Stimulated activated CD4-positive, alpha-beta T cell treated with anti-CD3 and anti-CD28 coated beads, Interleukin-12 subunit alpha, Interleukin-12 subunit beta, amount 100 ng/mL, for 24 hours (primary cell): ENCODE measurements around the gene DNAJC16.
A peak's percentile ranks its signal among the peaks of the same experiment; 100 is the strongest.
"Not testable (repeated sequence)": the region's sequence is repeated elsewhere in the genome, so short reads cannot be mapped to it uniquely, and the experiment has no call there.

ENCODE experiments used
- DNase-seq, 2 experiments: peaks; one replicate each; pipeline ENCODE4 v3.0.0-alpha.2; 2020; ENCODE audit warnings: low read depth in 2 of 2

DNAJC16 gene

DNA sequence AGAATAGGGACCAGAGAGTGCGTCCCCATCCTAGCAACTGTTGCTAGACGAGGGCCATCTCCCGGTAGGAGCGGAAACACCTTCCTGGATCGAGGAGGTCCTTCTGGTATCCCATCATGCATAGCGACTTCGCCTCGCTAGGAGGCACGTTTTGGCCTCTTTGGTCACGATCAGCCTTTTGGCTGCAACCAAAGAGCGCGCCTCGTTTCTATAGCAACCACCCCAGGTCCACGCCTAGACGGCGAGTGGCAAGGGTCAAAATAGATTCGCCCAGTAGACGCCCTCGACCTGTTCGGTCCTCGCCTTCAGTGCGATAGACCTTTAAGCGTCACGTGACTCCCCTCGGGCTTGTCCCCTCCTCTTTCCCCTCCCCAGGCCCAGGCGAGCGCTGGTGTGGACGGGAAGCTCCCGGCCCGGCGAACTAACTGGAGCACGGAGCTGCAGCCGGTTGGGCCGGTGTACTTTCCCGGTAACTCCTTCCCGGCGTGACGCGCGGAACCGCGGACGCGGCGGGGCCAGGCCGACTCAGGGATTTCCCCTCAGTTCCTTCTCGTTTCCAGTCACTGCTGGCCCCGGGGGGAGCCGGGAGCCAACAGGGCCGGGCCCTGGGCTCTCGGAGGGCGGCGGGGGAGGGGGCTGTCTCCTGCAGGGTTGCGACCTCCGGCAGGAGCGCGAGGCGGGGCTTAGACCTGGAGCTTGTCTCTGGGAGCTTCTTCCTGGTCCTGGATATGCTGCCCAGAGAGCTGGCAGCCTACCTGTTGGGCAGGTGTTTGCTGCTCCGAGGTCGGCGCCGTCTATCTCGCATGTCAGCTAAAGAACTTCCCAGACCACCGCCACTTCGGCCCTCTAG, at the start of gene DNAJC16:
Gene DNAJC16 (plus strand): TSS at position 359 of the 850 bp plus-strand sequence. CDS start 2,258 bp downstream, outside the sequence.
- peak; percentile 93 to 96 for DNase-seq

DNA sequence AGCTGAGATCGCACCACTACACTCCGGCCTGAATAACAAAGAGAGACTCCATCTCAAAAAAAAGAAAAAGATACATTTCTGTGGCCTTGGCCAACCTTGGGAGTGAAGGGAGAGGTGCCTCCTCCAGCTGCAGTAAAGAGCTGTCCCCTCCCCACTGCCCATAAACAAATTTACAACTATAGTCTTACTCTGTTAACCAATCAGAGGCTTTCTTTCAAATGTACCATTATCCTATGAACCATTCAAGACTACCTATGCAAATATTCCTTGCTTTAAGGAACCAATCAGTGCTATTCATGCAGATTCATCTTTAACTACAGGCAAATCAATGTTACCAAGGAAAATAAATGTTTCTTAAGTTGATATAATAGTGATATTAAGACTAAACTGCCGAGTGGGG, 49.7 kb upstream of the DNAJC16 start:
- DNase-seq = no peak

DNA sequence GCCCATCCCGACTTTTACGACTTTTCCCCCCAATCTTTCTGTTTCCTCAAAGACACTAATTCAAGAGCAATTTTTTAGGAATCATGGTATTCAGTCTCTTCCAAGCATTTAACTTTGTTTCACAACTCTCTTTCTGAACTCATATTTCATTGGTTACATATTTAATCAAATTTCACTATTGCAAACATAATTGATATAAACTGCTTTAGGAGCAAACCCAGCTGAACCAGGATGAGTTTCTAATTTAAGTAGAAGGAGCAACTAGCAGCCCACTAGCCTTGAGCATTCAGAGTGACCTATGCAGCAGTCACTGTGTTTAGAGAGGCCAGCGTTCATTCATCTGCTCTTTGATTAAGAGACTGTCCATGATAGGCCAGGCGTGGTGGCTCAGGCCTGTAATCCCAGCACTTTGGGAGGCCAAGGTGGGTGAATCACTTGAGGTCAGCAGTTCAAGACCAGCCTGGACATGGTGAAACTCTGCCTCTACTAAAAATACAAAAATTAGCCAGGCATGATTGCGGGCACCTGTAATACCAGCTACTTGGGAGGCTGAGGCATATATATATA, 48.9 kb upstream of the DNAJC16 start:
- DNase-seq = no peak

DNA sequence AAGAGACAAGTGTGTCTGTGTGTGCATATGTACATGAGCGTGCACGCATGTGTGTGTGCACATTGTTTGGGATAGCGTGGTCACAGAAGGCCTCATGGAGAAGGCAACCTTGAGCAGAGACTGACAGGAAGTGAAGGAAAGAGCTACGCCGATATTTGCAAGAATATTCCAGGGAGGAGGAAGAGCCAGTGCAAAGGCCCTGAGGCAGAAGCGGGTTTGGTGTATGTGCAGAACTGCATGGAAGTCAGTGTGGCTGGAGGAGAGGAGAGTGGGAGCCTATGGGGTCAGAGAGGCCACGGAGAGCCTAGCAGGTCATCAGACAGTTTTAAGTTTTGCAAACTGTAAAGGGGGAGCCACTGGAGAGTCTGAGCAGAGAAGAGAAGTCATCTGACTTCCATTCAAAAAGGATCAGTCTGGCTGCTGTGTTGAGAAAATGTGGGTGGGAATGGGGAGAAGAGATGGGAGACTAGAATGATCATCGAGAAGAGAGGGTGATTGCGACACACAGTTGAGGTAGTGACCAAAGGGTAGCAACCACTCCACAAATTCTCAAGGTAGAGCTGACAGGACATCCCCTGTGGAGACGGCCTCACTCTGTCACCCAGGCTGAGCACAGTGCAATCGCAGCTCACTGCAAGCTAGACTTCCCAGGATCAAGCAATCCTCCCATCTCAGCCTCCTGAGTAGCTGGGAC, 46.8 kb upstream of the DNAJC16 start:
- no peak for DNase-seq

DNA sequence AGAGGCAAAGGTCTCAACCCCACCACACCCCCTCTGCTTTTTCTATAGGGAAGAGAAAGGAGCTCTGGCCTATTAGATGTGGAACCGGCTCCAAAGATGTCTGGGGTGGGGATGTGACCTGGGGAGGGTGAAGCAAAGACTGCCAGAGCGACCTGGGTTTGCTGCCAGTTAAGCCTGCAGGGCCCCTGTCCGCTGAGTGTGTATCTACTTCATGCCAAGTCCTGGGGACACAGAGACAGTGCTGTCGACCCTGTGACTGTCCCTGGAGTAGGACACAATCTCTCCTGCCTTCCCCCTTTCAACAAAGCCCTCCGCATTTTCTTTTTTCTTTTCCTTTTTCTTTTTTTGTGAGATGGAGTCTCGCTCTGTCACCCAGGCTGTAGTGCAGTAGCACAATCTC, 44.2 kb upstream of the DNAJC16 start:
- not testable (repeated sequence) for DNase-seq

DNA sequence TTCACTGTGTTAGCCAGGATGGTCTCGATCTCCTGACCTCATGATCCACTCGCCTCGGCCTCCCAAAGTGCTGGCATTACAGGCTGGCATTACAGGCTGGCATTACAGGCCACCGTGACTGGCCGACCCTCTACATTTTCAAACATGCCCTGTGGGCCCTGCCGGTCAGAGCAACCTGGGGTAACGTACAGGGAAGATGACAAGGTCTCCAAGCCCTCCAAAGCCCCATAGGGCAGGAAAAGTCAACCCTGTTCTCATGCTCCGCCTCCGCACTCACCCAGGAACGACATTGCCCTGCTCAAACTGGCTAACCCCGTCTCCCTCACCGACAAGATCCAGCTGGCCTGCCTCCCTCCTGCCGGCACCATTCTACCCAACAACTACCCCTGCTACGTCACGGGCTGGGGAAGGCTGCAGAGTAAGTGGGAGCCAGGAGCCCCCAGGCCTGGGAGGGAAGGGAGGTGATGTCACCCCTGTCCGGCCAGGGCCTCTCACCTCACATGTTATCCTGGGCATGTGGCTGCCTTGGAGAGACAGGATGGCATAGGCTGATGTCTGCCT, 43.6 kb upstream of the DNAJC16 start:
- DNase-seq = not testable (repeated sequence)

DNA sequence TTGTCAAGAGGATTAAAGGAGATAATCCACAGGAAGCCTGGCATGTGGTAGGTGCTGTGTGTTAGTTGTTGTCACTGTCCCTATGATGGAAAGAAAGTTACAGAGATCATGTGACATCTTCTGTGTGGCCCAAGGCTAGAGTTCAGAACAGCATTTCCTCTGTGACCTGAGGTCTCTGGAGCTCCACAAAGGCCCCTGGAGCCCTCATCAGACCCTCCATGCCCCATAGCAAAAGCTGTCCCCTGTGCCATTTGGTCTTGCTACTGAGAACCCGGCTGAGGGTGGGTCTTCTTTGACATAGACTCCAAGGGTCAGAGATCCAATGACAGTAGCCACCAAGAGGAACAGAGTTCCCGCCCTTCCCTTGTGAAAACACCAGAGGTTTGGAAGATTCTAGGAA, 42.7 kb upstream of the DNAJC16 start:
- no peak for DNase-seq

DNA sequence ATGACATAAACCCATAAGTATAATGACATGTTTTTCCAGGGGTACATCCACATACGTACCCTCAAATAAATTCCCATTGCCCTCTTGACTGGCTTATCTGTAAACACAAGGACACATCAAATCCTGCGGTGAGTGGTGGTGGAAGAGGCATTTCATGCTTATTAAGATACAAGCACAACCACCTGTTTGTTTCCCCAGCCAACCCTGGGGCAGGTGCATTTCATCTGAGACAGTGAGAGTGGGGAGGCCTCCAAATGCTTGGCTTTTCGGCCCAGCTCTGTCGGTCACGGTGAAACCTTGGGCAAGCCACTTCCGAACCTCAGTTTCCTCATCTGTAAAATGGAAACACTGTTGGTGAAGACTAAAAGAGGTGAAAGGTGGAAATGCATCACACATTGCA, 42.2 kb upstream of the DNAJC16 start:
- DNase-seq = not testable (repeated sequence)

DNA sequence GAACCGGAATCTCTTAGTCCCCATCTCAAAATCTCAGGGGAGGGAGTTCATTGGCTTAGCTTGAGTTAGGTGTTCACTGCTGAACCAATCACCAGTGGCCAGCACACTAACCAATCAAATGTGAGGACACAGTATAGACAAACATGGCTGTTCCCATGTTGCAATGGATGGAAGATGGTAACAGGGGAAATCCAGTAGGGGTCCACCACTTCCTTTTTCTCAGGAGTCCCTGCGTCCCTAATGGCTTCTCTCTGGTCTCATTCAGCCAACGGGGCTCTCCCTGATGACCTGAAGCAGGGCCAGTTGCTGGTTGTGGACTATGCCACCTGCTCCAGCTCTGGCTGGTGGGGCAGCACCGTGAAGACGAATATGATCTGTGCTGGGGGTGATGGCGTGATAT, 41.0 kb upstream of the DNAJC16 start:
- DNase-seq = no peak

DNA sequence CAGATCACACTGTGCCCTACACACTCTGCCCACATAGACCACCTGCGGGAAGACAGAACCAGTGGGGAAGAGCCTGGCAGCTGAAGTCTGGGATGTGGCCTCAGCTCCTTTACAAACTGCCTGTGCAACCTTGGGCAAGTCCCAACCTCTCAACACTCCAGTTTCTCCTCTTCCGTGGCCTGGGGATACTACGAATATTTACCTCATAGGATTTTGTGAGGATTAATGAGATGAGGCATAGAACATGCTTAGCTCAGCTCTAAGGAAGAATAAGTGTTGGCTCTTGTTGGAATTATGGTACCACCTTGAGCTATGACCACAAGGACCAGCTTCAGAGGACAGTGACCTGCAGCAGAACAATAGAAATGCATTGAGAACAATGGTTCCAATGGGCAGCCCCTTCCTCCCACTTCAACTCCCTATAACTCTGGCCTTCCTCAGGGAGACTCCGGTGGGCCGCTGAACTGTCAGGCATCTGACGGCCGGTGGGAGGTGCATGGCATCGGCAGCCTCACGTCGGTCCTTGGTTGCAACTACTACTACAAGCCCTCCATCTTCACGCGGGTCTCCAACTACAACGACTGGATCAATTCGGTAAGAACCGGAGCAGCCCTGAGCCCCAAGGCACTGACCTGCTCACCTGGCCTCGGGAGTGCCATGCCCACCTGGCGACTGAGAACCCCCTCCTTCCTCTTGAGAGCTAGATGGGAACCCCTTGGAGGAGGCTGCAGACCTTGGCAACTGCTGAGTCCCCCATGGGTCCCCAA, 39.6 kb upstream of the DNAJC16 start:
- not testable (repeated sequence) for DNase-seq

DNA sequence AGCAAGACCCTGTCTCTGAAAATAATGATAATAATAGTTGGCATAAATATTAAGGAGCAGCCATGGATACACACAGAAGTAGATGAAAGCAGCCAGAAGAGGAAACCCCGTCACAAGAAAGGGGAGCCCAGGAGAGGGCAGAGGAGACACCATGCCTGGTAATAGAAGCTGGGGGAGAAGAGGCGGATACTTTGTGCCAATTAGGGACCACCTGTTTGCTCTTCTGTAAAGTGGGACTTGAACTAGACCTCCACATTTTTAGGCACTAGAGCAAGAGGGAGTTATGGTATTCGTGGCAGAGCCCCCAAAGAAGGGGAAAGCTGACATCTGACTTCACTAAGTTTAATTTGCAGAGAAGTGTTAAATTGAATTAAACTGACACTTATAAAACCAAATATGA, 38.3 kb upstream of the DNAJC16 start:
- no peak for DNase-seq

DNA sequence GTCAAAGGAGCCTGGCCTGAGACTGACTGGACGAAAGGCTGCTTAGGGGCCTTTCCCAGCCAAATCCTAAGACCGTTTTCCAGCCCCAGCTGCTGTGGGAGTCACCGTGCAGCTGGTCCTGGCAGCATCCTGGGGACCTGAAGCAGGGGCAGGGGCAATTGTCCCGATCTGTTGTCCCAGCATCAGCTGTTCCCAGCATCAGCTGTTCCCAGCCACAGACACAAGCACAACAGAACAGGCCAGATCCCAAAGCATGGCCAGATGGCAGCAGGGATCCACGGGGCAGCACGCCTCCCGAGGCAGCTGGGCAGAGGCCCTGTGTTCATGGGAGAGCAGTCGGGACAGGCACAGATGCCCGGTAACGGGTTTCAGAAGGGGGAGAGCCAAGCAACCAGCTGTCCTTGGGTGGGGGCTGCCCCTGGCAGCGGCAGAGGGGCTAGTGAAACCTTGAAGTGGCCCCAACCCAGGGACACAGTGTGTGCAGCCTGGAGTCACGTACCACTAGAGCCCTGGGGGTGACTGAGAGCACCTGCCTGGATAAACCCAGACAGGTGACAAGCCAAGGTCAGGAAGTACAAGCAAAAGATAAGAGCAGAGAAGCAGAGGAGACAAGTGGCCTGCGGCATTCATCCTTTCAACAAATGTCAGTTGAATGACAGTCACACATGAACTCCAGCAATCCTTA, 37.5 kb upstream of the DNAJC16 start:
- DNase-seq = no peak

DNA sequence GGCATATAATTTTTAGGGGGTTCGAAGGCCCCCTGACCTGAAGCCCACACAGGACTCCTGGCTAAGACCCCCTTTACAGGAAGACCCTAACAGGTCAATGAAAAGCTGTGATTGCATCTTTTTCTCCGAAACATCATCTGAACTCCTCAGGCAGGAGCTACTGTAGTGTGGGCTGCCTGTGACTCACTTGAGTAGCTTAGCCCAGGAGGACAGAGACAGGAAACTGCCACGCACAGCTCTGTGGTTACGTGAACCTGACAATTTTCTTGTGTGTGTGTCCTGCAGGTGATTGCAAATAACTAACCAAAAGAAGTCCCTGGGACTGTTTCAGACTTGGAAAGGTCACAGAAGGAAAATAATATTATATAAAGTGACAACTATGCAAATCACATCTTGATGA, 35.6 kb upstream of the DNAJC16 start:
- not testable (repeated sequence) for DNase-seq

DNA sequence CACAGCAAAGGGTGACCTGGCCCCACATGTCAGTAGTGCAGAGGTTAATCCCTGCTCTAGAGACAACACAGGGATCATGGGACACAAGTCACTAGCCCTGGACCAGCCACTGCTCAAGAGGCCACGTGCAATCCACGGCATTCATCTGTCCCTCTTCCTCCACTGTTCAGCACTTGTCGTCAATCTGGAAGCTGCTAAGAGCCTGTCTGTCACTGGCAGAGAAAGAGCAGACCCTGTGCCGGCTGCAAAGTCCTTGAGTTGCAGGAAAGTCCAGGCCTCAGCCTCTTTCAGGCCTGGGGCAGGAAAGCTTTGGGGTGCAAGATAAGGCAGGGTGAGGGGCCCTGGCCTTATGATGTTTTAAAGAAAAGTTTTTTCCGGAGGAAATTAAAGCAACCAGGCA, 34.1 kb upstream of the DNAJC16 start:
- DNase-seq = no peak

DNA sequence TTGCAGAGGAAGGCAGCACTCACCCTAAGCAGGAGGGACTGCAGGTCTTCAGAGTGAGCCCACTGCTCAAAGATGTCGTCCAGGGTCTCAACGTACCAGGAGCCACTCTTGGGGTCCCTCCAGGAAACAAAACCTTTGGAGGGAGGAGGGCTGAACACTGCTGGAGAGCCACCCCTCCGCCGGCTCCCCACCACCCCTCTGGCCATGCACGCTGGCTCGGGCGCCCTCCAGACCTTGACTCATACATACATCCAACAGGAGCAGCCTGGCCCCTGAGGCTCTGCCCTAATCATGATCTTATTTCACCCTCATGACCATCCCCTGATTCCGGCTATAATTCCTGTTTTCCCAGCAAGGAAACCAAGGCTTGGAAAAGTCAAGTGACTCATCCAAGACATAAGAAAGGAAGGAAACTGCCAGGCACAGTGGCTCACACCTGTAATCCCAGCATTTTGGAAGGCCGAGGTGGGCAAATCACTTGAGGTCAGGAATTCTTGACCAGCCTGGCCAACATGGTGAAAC, 32.7 kb upstream of the DNAJC16 start:
- no peak for DNase-seq

DNA sequence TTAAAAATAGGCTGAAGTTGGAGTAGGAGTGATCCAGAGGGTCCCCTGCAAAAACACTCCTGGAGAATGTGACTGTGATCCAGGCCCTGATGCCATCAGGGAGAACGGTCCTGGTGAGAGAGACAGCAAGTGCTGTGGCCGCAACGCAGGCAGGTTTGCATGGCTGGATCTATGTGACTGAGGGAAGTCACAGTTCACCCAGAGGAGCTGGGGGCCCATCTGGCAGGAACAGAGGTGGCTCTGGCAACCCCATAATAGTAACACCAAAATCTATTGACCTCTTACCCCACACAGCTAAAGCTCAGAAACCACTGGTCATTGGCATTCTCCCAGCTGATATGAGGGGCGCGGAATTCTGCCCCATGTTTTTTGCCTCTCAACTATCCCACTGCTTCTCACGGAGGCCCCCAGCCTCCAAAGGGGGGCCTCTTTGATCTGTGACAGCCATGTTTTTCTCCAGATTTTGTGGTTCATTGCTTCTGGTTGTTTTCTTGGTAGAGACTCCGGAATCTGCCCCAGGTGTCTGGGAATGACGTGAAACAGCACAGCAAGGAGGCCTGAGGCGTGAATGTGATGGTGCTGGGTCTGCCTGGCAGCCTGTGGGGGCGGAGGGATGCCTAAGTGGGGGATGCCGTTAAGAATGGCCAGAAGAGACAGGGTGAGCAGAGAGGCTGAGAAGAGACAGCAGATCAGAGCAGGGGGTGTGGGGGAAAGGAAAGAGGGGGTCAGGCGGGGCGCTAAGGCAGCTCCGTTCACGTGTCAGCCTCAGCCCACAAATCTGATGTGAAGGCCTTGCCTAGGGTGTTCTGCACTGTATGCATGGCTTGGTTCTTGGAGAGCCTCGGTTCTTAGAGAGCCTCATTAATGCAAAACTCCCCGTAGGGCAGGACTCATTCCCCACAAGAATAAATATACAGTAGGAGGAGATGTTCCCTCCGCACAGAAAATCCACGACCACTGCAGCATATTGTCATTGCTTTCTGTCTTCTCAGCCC, 26.2 kb upstream of the DNAJC16 start:
- DNase-seq = no peak

DNA sequence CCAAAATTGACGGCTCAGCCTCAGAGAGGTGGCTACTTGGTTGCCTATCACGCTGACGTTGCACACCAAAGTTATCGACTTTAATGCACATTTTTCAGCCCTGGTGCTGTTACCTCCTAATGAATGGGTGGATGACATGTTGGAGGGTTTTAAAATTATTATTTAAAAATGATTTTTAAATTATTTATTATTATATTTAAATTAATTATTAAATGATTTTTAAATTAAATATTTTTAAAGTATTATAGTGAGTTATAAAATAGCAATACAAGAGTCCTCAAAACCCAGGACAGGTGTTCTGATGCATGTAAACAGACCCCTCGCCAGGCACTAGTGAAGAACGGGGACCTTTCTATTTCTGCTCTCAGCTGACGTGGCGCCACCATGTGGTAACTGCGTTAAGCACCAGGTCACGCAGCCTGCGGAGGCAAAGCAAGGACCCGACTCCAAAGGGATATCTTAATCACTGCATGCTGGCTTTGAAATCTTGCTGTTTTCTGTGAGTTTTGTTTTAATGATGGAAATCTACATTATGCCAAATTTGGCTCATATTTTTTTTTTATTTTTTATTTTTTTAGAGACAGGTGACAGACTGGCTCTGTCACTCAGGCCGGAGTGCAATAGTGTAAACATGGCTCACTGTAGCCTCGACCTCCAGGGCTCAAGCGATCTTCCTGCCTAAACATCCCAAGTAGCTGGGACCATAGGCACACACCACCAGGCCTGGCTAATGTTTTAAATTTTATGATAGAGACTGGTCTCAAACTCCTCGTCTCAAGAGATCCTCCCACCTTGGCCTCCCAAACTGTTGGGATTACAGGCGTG, 25.2 kb upstream of the DNAJC16 start:
- DNase-seq = peak in 1 of 2 experiments; percentile 58

DNA sequence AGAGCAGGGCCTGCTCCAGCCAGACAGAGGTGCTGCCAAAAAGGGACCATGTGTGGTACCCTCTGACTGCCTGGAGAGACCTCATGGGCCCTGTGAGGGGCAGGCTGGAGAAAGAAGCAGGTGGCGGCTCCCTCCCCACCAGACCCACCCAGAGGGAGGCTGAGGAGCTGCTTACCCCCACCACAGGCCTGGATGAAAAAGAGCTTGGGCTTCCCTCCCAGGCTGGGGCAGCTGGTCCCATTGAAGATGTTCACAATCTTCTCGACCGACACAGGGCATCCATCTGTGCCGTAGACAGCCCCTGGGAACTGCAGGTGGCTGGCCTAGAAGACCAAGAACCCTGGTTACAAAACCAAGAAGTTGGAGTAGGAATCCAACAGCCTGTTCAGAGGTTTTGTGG, 22.2 kb upstream of the DNAJC16 start:
- DNase-seq = no peak

DNA sequence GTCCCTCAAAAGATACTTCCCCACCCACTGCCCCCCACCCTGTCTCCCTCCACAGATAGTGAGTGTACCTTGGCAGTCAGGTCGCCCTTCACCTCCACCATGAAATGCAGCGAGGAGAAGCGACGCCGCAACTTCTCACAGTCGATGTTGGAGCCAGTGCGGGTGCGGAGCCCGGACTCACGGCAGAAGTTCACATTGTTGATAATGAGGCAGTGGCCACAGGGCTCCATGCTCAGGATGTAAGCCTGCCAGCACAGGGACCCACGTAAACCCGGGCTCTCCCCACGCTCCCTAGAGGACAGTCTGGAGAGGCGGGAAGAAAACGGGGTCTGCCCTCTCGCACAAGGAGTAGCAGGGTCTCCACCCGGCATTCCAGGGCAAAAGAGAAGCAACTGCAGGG, 19.8 kb upstream of the DNAJC16 start:
- DNase-seq = no peak
